GM19463 (cell line): Measurements from ENCODE around the gene LRRC2.

Experiments used
- ATAC-seq: cut with Tn5 transposase; IDR thresholded peaks from one replicate; pipeline ENCODE4 v1.9.1; 2021; ENCODE audit warnings: mild to moderate bottlenecking, moderate library complexity; ENCODE audit not compliant: unreplicated experiment

Gene LRRC2

DNA sequence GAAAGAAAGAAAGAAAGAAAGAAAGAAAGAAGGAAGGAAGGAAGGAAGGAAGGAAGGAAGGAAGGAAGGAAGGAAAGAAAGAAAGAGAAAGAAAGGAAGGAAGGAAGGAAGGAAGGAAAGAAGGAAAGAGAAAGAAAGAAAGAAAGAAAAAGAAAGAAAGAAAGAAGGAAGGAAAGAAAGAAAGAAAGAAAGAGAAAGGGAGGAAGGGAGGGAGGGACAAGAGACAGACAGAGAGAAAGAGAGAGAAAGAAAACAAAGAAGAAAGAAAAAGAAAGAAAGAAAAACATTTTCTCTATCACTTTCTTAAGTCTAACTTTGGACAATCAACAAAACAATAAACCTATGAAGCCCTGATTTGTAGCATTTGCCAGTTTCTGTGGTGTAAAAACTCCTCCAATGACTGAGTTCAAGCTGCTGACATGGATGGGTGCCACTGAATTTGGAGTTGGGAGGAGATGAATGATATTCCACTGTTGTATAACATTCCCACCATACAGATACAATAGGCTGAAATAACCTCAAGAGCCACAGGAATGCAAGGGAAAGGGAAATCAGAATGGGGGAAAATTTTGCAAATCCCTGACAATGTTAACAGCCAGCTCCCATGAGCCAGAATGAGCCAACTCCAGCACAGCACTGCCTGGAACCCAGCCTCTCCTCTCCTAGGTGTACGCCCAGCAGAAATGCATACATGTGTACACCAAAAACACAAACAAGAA, 83.3 kb downstream of the LRRC2 start:
- ATAC-seq, result no peak

DNA sequence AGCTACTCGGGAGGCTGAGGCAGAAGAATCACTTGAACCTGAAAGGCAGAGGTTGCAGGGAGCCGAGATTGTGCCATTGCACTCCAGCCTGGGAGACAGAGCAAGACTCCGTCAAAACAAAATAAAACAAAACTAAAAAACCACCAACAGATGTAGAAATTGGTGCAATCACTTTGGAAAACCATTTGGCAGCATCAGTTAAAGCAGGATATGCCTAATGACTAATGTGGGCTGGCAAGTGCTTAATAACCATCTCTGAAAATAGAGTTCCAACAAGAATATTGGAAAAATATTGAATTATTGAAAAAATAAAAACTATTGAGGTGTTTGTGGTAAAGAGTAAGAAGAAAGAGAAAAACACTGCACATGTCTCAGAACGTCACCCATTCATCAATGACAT, 84.5 kb downstream of the LRRC2 start:
- no peak for ATAC-seq

DNA sequence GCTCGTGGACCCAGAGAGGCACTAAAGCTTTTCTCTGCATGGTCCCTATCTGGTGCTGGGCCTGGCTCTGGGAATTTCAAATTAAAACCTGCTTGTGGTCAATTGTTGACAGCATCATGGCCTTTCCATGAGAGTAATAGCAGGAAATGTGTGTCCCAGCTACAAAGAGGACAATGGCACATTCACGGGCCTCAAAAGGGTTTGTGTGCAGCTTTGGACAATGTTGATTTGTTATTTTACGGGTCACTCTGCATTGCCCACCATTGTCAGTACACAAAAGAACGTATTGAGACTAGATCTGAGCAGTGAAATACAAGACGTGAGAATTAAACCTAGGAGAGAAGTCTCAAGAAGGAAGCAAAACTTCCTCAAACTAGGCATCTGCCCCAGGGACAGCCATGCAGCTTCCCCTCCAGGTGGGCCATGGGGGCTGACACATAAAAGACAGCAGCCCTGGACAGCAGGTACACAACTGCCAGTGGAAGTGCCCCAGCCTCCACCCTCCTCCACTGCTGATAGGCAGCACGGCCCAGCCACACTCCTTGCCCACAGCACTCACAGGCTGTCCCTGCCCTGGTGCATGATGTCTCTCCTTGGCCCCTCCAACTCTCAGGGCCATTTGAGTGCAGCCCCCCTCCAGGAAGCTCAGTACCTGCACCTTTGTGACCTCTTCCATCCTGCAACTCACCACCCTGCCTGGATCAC, 85.5 kb downstream of the LRRC2 start:
- no peak for ATAC-seq

DNA sequence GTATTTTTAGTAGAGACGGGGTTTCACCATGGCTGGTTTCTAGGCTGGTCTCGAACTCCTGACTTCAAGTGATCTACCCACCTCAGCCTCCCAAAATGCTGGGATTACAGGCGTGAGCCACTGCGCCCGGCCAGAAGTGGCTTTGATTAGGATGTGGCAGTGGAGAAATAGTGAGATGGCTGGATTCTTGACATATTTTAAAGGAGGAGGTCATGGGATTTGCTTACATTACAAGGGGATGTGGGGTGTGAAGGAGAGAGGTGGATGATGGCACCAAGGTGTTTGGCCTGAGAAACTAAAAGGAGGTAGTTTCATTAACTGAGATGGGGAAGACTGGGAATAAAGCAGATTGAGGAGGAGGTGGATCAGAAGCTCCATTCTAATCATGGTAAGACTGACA, 86.4 kb downstream of the LRRC2 start:
- ATAC-seq, result no peak

DNA sequence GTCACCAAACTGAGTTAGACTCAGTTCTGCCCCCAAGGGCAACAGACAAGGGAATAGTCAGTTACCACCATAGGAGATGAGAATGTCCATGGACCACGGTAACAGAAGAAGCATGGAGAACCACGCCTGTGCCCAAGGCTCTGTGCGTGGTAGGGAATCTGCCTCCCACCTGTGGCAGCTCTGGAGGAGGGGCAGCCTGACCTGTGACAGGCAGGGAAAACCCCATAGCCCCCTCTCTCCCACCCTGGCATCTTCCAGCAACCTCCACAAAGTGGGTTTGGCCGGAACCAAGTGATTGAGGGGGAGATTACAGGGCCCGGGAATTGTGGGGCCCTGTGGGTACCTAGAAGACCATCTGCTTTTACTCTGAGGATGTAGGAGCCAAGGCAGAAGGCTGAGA, 87.1 kb downstream of the LRRC2 start:
- no peak for ATAC-seq

DNA sequence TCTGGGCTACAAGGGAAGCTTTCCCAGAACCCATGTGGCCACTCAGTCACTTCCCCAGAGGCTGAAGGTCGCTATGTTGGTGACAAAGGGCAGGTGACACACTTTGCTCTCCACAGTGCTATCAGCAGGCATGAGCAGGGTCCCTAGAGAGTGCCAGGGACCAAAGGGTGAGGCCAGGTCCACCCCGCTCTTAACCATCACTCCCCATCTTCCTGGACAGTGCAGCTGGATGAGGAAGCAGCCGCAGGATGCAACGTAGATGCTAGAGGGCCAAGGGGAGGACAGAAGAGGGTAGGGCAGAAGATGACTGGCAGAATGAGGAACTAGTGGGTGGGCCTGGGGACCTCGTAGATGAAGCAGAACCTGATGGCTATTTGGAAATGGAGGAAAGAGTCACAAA, 87.8 kb downstream of the LRRC2 start:
- ATAC-seq, result no peak

DNA sequence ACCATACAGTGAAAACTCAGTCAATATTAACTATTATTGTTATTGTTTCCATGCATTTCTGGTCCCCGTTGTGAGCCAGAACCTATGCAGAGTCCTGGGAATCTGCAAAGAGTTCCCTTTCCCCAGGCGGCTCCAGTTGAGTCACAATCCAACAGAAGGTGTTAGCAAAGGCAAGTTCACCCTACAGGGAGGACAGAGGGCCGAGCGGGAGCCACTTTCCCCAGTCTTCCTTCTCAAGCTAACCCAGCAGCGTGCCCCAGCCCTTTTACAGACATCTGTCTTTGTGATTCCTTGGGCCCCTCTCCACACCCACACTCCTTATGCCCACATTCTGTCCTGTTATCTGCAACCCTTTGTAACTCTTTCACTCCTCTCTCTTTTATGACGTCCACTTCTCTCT, 88.3 kb downstream of the LRRC2 start:
- no peak for ATAC-seq

DNA sequence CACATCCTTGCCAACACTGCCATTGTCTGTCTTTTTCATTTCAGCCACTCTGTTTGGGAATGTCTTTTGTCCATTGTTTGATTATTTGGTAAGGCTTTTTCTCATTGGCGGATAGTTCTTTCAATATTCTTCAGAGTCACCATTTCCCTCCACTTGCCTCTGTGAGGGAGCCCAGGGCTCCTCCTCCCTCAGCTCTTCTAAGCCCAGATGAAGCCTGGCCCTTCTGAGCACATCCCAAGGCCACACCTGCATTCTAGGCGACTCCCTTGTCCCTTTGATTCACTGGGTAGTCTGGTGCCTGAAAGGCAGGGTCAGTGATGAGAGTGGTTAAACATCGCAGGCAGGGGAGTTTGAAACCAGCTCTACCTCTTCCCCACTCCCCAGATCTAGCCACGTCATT, 89.0 kb downstream of the LRRC2 start:
- ATAC-seq, result no peak

DNA sequence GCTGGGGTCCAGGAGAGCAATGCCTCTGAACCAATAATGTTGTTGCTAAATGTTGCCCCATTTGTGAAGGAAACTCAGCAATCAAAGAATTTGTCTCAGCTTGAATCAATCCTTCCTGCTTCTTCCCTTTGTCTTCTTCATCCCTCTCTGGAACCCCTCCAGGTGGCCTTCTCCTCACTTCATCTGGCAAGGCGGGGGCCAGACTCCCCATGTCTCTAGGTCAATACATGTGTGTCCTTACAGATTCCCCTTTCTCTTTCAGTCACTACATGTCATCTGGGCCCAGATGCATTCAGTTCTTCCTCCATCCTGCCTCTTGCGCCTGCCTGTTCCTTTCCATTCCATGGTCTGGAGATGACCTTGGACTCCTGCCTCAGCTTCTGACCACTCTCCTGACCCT, 93.4 kb downstream of the LRRC2 start:
- ATAC-seq, result no peak

DNA sequence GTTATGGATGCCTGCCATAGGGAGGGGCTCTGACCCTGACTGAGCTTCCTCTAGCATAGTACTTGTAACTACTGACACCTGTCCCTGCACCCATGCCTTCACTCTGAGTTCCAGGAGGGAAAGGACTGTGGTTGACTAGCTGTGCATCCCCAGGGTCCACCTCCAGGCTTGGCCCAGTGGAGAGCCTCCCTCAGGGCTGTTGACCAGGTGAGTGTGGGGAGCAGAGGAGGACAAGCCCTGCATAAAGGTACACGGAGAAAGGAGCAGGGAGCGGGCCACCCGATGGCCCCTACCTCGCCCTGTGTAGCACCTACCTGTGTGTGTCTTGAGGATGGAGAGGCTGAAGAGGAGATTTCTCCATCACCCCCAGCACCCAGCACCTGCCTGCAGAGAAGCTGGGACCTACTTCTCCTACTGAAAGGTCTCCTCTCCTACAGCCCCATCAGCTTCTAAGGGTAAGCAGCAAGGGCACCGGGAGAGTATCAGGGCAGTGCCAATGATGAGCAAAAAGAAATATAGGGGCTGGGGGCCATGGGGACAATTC, 94.7 kb downstream of the LRRC2 start:
- ATAC-seq, result no peak

DNA sequence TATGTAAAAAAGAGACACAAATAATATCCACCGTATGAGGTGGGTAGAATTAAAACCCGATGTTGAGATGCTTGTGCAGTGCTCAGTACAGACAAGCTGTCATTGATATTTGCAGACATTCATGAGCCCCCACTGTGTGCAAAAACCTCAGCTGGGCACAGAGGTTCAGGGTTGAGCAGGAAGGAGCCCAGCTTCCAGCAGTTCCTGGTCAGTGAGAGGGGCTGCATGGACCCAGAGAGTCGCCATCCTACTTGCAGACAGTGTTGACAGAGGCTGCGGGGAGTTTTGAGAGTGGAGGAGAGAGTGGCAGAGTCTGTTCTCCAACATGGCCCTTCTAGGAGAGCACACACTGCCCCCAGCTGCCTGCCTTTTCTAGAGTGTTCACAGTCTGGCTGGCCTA, 95.3 kb downstream of the LRRC2 start:
- no peak for ATAC-seq

DNA sequence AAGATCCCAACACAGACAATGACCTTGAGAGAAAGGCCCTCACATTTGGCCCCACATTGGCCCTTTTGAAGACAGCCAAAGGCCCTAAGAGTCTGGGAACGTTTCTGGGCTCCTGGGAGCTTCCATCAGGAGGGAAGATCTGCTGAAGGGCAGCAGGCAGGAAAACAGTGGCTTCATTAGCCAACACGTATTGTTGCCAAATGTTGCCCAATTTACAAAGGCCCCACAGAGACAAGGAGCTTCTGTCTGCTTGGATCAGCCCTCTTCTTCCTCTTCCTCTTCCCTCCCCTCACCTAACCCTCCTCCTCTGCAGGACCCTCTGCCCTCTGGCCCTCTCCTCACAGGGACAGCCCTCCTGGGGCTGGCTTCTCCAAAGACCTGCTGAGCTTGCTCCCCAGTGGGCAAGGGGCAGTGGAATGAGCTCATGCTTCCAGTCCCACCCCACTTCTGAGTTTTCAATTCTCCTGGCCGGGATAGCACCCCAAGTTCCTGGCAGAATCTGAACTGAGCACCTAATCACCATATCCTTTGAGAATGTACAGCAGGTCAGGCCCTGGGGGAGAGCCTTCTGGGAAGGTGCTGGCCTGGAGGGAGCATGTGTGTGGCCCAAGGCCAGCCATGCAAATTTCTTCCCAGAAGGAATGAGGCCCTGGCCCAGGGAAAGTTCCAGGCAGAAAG, 96.3 kb downstream of the LRRC2 start:
- no peak for ATAC-seq

DNA sequence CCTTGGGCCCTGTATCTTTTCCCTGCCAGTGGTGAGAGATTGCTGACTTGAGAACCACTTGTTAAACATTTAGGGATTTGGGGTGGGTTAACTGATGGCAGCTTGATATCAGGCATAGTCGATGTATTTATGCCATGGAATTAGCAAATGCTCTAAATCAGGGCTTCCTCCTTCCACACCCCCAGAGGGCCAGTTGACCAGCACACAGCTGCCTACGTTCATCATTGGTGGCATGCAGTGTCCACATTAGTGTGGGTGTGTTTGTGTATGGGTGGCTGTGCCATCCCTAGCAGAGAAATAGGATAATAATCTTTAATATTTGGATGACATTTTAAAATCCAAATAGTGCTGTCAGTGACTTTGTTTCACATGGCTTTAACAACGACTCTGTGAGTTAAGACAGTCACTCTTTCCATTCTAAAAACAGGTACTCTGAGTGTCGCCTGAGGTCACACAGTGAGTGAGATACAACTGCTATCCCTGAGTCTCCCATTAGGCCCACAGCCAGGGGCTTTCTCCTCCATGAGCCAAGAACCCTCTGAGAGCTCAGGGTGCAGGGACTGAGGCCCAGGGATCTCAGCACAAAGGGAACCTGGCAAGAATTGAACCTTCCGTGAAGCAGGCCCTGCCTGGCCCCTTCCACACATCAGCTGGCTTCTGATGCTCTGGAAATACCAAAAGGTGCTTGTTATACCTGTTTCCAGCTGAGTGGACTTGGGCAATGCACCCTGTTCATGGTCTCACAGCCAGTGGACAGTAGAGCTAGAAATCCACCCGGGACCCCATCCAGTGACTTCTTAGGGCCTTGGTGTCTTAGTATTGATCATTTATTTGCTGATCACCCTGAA, 97.1 kb downstream of the LRRC2 start:
- ATAC-seq, result no peak

DNA sequence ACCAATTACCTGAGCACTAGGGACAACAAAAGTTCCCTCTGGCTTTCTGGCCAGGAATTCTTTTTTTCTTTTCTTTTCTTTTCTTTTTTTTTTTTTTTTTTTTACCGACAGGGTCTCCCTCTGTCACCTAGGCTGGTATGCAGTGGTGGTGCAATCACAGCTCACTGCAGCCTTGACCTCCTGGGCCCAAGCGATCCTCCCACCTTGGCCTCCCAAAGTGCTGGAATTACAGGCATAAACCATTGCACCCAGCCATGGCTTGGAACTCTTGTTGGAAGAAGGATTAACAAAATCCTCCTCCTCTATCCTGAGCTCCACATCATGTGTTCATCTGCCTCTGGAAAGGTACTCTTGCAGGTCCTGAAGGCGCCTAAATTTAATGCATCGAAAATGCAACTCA, 98.5 kb downstream of the LRRC2 start:
- ATAC-seq, result no peak

DNA sequence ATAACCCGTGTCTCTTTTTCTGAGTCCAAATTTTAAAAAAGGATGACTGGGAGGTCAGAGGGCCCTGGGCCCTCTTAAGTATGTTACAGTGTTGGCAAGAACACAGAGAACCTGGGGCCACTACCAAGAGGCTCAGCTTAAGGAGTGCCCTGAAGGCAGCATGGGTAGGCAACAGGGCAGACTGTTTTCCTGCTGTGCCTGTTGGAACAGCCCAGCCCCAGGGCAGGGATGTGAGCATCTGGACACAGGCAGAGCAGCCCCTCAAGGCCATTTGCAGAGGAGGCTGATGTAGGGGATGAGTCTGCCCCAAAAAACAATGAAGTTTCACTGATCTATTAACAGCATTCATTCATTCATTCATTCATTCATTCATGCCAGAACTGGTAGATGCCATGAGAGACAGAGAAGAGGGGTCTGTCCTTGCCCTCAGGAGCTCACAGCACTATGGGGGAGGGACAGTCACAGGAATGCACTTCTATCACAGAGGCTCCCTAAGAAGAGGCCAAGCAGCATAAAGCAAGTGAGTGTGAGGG, 99.2 kb downstream of the LRRC2 start:
- ATAC-seq, result no peak

DNA sequence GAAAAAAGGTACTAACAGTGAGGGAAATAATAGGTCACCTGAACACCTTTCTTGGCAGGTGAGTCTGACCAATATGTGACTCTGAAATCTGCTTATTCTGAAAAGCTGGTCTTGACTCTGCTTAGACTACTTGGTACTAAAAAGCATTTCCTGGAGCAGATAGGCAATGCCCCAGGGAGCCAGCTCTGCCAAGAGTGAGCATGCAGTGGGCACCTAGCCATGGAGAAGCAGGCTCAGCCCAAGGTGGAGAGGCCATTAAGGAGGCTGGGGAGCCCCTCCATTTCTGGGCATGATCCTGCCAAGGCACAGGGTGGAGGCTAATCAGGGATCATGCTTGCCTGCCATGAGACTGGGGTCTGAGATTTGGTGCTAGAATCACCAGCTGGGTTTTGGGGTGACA, 99.8 kb downstream of the LRRC2 start:
- no peak for ATAC-seq
